Hindlimb muscle (tissue), 1 donor: ENCODE data around the gene CXCR5. TPM values are rescaled to one million over a fixed set of nuclear protein-coding genes. Genes with fewer than 3 reads are reported as not detected.

ENCODE experiments used
- DNase-seq: peaks from one replicate; pipeline ENCODE4 v3.0.0-alpha.2; 2013
- polyA plus RNA-seq: library from polyadenylated mRNA; unstranded; fragments of 120-200 nt; gene quantifications from one replicate; pipeline ENCODE4 v1.2.1, GENCODE V29; 2013; ENCODE audit not compliant: insufficient read length

CXCR5 gene
- polyA plus RNA-seq, 1 donor = not detected

- peak; percentile 95 for DNase-seq
Measured at GRCh38 chr11:118928101-118928869, 44.6 kb downstream of the CXCR5 start.

GRCh38 chr11:118928870-118929500 is 45.3 kb downstream of the CXCR5 start:
- DNase-seq = peak; percentile 90

GRCh38 chr11:118929501-118930093 is 45.9 kb downstream of the CXCR5 start:
- DNase-seq = peak; percentile 95

DNA sequence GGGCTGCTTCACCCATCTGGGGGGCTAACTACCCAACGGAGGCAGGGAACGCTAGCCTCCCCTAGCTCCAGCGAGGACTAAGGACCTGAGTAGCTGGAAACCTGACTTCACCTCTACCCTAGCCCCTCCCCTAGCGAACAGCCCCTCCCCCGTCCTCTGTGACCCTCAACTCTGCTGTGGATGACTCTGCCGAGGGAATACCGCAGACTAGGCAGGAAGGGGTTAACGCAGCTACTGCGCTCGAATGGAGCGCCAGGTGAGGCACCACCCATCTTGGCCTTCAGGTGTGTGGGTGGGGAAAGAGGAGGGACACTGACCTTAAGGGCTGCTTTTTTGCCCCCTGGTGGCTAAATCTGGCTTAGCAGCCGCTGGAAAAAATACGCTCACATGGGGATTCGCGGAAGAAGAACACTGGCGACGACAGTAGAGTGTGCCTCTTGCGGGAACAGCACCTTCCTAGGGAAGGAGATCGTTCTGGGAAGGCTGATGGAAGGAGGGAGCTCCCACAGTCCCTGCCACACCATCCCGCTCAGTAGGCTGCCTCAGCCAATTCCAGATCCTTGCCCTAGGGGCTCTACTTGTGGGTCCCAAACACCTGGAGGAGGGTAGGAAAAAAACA is 46.5 kb downstream of the CXCR5 start:
- DNase-seq = peak; percentile 83

DNA sequence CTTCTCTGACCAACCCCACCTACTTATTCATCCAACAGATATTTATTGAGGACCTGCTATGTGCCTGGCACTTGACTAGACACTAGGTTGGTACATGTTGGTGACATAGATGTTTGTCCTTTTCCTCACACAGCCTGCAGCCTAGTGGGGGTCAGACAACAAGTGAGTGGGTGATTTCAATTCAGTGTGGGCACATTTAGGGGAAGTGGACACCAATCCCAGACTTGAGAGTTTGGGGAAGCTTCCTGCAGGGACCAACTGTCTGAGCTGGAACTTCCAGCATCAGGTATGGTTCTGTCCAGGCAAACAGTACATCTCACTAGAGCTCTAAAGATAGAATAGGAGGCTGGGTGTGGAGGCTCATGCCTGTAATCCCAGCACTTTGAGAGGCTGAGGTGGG is 47.9 kb downstream of the CXCR5 start:
- DNase-seq = no peak

GRCh38 chr11:118933486-118933885 is 49.8 kb downstream of the CXCR5 start:
- peak; percentile 88 for DNase-seq

- no peak for DNase-seq
Measured at GRCh38 chr11:118935376-118935775, 51.7 kb downstream of the CXCR5 start.

- no peak for DNase-seq
Measured at GRCh38 chr11:118938491-118939403, 55.1 kb downstream of the CXCR5 start.

DNA sequence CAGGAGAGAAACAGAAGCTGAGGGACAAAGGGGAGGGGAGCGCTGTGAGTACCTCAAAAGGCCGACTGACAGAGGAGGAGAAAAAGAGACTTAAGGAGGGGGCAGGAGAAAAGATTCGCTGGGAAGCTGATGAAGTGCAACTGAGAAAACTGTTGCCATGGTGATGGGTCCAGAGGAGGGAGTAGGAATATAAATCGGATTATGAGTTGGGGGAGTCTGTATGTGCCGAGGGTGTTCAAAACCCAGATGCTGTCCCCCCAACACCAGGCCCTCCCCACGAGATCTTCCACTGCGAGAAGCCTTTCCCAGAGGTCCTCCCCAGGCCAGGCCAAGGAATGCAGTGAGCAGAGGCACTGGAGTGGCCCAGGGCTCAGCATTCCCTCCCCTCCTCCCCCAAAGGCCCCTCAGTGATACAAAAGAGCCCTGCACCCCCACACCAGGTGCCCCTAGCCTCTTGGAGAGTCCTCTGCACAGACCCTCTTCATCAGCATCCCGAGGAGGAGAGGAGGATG is 55.8 kb downstream of the CXCR5 start:
- DNase-seq = no peak

DNA sequence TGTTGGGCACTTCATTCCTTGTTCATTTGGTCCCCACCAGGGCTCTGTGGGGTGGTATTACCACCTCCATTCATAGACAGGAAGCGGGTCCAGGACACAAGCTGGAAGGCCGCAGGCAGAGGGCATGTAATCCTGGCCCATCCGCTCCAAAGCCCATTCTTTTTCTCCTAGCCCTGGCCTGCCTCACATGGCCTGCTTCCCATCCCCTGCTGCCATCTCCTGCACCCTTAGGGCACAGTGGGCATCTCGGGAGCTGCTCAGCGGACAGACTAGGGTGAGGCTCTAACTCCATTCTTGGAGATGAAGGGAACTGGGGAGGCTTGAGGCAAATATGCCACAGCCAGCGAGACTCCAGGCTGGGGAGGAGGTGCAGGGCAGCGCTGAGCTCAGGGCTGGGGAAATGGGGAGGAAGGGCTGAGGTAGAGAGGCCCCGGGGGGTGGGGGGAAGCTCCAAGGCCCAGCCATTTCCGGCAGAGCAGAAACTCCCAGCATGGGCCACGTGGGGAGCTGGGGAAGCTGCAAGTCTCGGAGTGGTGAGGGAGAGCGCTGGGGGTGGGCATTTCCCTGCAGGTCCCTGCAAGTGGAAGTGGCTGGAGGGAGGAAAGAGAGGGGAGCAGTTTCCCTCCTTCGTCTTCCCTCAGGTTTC is 56.4 kb downstream of the CXCR5 start:
- DNase-seq = no peak

DNA sequence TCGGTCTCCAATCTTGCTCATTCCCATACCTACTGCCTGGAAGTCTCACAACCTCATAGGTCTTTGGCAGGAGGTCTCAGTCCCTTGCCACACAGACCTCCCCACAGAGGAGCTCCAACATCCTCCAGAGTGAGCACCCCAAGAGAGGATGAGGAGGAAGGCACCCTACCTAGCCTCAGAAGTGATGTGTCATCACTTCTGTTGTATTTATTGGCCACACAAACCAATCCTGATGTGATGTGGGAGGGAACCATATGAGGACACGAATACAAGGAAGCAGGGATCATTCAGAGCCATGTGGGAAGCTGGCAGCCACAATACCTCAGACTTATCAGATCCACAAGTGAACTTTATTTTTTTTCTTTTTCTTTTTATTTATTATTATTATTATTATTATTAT is 63.4 kb downstream of the CXCR5 start:
- no peak for DNase-seq

Other genes starting within 250 kb of the CXCR5 start
- 0.25 TPM for gene TREH, start 204.2 kb upstream of the CXCR5 start, polyA plus RNA-seq
- gene DDX6, start 92.7 kb upstream of the CXCR5 start, polyA plus RNA-seq = 68.1 TPM
- 110 TPM for gene BCL9L, start 42.0 kb downstream of the CXCR5 start, polyA plus RNA-seq
- 1.2 TPM for gene UPK2, start 72.4 kb downstream of the CXCR5 start, polyA plus RNA-seq
- not detected for gene FOXR1, start 87.9 kb downstream of the CXCR5 start, polyA plus RNA-seq
- 21.5 TPM for gene CENATAC, start 114.2 kb downstream of the CXCR5 start, polyA plus RNA-seq
- 1,495 TPM for gene RPS25, start 134.5 kb downstream of the CXCR5 start, polyA plus RNA-seq
- 36.3 TPM for gene TRAPPC4, start 134.9 kb downstream of the CXCR5 start, polyA plus RNA-seq
- gene SLC37A4, start 147.0 kb downstream of the CXCR5 start, polyA plus RNA-seq = 10.2 TPM
- 37.2 TPM for gene HYOU1, start 173.3 kb downstream of the CXCR5 start, polyA plus RNA-seq
- gene VPS11, start 183.9 kb downstream of the CXCR5 start, polyA plus RNA-seq = 29.4 TPM
- 19.7 TPM for gene HMBS, start 201.0 kb downstream of the CXCR5 start, polyA plus RNA-seq
- 28.9 TPM for gene DPAGT1, start 218.0 kb downstream of the CXCR5 start, polyA plus RNA-seq
- 8.0 TPM for gene C2CD2L, start 223.5 kb downstream of the CXCR5 start, polyA plus RNA-seq
- 21.8 TPM for gene HINFP, start 237.7 kb downstream of the CXCR5 start, polyA plus RNA-seq